Stimulated activated CD8-positive, alpha-beta memory T cell treated with anti-CD3 and anti-CD28 coated beads, Interleukin-4, amount 100 ng/mL, for 1 hour (primary cell): ENCODE measurements around the gene ZNRF3.
A peak's percentile ranks its signal among the peaks of the same experiment; 100 is the strongest.

ENCODE experiments used
- DNase-seq, 2 donors: peaks; one replicate each; pipeline ENCODE4 v3.0.0-alpha.2; 2020; ENCODE audit warnings: low read depth in 2 of 2, low spot score in 1 of 2

Gene ZNRF3

DNA sequence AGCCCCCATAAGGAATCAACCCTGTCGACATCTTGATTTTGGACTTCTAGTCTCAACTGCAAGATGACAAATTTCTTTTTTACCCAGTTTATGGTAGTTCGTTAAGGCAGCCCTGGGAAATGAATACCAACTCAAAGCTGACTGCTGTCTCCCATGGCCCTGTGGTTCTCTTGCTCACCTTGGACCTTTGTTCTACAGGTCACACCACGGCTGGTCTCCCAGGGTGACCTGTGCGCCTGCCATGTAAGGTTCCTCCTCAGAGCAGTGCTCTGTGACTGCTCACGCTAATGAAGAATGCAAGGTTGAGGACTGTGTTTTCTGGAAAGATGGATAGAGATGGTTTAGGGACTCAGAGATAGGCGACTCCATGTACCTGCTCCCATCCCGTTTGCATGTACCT is 68.2 kb downstream of the ZNRF3 start:
- DNase-seq = no peak

DNA sequence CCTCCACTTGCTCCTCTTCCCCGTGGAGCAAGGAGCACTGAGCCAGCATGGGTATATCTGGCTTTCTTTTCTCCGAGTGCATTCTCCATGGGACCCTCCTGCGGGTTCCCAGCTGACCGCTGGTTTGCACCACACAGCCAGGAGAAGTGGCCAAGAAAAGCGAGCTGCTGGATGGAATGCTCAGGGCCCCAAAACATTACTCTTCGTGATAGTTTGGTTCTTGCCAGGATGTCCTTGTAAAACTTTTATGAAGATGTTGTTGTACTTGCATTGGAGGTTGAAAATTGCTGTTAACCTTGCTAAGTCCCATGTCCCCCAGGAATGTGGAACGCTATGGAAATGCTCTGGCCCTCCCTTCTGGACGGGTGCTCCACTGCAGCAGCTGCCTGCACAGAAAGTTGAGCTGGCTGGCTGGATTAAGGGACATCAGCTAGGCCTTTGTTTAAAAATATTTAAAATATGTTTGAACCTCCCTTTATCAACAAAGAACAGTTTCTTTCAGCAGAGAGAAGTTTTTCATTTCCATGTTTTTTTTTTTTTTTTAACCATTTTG is 68.7 kb downstream of the ZNRF3 start:
- no peak for DNase-seq

DNA sequence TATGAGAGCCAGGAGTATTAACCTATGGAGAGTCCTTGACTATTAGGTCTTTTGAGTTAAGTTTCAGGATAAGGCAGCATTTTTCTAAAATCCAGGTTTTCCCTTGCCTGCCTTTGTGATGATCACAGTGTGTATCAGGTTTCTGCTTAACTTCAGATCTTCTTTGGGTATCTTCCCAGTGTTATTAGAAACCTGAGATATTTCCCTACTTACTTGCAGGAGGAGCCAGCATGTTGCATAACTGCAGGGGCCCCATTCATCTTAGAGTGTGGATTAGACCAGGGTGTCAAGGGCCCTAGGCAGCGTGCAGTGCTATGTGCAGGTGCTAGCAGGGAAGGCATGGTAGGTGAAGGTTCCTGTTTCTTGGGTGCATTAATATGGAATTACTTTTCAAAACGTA is 69.5 kb downstream of the ZNRF3 start:
- no peak for DNase-seq

DNA sequence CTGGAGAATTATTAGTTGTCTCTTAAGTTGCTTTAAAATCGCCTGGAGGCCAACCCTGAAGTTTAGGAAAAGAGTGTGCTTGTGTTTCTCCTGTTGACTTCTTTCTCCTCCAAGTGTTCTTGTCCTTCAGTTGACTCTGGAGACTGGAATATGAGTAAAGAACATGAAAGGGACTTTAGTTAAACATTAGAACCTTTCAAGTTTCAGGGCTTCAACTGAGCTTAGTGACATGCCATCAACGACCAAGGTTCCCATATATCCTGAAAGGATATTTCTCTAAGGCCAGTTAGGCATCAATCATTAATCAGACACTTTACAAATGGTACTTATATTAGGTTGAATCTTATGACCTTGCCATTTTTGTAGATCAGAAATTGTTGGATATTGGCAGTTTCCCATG is 70.0 kb downstream of the ZNRF3 start:
- DNase-seq = no peak

DNA sequence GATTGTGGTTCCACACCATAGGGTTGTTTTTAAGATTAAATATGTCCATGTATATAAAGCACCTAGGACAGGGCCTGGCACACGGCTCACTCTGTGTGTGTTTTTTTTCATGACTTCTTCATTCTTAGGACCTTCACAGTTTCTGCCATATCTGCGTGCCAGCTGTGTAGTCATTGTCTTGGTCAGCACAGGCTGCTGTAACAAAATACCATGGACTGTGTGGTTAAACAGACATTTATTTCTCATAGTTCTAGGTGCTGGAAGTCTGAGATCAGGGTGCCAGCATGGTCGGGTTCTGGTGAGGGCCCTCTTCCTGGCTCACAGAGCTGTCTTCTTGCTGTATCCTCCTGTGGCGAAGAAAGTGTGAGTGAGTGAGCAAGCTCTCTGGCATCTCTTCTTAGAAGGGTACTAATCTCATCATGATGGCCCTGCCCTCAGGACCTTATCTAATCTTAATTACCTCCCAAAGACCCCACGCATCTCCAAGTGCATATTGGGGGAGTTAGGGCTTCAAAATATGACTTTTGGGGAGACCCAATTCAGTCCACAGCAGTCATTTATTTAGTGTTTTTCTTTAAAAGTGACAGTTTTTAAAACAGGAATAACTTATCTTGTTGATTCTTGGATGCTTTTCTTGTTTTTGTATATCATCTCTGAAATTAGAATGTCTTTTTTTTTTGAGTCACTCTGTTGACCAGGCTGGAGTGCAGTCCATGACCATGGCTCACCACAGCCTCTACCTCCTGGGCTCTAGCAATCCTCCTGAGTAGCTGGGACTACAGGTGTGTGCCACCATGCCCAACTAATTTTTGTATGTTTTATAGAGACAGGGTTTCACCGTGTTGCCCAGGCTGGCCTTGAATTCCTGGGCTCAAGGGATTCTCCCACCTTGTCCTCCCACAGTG is 70.9 kb downstream of the ZNRF3 start:
- no peak for DNase-seq

DNA sequence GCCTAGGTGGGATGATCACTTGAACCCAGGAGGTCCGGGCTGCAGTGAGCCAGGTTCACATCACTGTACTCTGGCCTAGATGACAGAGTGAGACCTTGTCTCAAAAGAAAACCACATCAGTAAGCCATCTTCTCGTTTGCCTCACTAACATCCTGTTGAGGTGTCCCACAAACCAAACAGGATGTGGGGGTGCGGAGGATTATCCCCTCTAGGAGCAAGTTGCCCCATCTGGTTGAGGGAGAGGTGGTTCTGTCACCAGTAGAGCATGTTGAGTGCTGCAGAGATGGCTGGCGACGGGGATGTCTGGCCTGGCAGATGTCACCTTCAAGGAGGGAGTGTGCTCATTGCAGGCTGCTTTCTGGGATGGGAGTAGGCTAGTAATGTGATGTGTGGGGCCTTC is 72.4 kb downstream of the ZNRF3 start:
- DNase-seq = peak; percentile 36 to 44

DNA sequence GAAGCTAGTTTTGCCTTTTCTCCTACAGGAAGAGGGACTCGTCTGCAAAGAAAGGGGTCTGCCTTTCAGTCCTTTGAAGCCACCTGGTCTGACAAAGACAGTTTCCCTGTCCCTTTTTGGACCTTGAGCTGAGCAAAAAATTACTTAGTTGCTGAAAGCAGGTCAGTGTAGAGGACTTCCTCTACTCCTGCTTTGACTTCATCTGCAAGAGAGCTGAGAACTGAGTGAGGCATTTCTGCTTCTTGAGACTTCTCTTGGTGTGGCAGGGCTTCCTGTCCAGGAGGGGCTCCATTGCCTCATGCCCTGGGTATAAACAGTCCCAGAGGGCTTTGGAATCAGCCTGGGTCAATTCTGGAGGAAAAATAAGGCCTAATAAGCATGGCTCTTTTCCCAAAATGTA is 73.1 kb downstream of the ZNRF3 start:
- no peak for DNase-seq

DNA sequence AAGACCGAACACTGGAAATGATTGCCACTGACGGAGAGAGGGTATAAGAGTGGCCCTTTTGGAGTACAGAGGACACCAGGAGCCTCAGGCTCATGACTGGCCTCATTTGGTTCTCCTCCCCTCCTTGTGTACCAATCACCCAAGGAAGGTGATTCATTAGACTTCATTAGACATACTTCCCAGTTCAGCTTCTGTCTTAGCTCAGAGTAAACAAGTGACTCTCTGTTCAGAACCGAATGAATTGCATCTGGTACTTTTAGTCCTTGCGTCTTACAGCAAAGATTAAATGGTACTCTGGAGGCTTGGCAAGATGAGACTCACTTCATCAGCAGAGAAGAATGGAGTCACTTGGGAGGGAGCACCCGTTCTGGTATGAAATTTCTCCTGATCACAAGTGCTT is 75.2 kb downstream of the ZNRF3 start:
- no peak for DNase-seq

DNA sequence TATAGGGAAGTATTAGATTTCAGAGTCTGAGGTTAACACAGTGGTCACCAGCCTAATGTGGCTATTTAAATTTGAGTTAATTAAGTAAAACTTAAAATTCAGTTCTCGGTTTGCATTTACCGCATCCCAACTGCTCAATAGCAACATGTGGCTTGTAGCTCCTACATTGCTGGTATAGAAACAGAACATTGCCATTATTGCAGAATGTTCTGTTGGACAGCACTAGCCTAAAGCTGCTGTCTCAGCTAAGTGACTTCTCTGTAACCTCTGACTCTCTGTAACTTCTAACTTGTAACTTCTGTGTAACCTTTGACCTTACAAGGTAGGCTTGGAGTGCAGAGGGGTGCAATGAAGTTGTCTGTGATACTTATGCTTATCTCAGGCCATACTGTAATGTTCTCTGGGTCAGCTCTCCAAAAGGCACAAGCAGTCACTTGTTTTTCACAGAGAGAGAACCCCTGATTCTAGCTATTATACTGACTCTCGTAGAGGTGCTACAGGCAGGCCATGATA is 78.7 kb downstream of the ZNRF3 start:
- no peak for DNase-seq

DNA sequence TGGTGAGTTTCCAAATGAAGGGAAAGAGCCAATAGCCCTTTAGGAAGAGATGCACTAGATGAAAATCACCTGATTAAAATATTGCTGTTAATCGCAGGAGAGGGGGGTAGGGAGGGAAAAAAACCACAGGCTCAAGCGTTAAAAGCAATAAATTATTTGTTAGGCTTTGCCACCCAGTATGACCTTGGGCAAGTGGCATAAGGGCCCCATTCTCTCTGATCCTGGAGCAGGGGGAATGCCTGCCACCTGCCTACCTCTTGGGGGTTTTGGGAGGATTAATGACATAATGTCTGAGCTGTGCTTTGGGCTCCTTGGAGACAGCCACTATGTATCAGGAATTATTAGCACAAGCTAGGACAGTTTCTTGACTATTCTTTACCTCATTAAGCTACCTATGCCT is 80.0 kb downstream of the ZNRF3 start:
- DNase-seq = no peak

DNA sequence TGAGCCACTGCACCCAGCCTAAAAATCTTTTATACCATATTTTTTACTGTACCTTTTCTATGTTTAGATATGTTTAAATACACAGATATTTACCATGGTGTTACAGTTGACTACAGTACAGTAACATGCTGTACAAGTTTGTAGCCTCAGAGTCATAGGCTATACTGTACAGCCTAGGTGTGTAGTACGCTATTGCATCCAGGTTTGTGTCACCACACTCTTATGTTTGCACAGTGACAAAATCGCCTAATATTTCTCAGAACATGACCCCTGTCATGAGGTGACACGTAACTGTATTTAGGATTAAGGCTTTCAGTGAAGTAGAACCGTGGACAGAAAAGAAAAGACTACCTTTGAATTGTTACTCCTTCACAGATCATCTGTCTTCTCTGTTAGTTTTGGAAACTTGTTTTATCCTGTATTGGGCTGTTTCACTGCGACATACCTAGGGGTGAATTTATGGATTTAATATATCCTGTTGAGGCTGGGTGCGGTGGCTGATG is 83.8 kb downstream of the ZNRF3 start:
- DNase-seq = no peak

DNA sequence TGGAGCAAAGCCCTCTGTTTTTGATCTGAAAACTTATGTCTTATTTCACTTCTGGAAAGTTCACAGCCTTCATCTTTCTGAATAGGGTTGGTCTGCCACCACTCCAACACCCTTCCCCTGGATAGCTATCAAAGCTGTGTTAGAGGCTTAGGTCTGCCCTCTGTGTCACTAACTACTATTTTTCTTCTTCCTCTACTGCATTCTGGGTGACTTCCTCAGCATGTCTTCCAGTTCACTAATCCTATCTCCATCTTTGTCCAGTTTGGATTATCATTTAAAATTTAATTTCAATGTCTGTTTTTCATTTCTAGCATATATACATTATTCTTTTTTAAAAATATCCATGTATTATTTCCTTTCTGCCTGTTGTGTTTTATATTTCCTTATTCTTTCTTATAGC is 84.6 kb downstream of the ZNRF3 start:
- DNase-seq = no peak

DNA sequence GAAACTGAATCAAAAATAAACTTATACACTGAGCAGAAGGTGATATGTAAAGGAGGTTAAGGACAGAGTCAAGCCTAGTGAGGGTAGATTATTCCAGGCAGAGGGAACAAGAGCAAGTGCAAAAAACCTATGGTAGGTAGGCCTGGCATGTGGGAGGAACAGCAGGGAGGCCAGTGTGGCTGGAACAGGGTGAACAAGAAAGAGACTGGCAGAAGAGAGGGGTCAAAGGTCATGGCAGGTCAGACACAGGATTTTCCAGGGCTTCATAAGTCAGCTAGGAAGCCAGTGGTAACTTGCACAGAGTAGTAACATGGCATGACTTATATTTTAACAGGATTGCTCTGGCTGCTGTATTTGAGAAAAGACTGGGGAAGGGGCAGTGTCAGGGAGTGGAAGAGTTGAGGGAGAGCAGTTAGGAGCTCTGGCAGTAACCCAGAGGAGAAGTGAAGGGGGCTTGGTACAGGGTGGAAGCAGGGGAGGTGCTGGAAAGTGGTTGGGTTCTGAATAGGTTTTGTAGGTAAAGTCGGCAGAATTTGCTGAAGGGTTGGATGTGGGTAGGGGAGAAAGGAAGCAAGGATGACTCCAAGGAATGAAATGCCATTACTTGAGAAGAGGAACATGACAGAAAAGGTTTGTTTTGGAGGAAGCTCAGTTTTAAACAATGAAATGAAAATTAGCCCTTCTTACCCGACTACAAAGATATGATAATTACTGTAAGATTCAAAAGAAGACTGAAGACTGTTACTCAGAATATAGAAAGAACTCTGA is 86.2 kb downstream of the ZNRF3 start:
- no peak for DNase-seq

DNA sequence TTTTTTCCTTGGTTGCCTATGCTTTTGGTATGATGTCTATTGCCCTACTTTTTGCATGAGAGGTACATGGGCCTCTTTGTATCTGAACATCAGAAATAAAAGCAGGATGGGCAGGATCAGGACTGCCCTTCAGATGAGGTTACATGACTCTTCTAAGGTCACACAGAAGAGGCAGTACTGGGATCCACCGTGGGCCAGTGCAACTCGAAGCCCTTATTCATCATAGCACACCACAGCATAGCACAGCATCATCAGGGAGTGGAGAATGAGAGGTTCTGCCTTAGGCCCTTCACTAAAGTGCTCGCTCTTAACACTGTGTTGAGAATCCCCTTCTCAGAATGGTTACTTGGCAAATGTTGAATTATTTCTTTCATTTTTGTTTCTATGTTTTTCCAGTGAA is 90.0 kb downstream of the ZNRF3 start:
- no peak for DNase-seq

DNA sequence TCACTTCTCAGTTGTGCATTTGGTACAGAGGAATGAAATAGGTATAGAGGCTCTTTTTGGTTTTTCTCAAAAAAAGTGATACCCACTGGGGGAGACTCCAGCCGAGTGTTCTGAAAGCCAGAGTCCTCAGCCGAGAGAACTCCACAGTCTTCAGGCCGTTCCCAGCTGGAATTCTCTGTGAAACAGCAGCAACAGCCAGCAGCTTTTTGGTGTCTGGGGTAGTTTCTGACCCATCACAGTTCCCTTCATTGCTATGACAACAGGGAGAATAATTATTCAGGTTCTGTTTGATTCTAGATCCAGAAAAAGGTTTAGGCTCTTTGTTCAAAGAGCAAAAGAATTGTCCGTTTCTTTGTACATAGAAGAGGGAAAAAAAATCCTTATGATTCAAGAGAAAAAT is 93.7 kb downstream of the ZNRF3 start:
- no peak for DNase-seq

DNA sequence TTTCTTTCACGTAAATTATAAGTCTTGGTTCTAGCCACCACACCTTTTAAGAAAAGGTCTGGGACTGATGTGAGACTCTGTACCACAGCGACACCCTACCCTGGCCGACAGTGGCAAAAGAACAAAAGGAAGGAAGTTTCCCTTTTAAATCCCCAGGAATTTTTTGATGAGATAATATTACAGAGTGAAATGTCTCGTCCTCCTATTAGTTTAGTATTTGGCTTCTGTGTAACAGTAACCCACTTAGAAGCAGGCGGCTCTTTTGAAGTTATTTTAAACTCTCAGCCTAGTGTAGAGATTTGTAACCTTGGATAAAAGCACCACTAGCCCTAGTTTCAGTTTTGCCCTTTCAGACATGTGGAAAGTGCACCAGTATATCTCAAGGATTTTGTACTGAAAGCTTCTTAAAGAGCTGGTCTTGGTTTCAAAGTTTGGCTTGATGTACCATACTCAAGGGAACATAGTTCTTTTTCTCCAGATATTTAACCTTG is 94.2 kb downstream of the ZNRF3 start:
- no peak for DNase-seq

DNA sequence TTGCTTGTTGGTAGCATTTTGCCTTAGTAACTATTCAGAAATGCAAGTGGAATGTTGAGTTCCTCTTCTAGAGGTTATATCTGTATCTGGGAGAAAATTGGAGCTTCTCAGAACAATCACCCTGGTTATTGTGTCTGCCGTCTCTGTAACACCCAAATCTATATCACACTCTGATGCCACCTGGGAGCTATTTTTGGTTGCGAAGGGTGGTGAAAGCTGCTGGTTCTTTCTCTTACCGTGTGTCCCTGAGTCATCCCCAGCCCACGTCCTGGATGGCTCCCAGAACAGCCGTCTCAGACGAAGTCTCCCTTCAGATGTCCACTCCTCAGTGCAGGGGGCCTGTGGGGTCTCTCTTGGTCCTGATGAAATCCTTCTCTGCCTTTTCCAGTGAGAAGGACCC is 94.8 kb downstream of the ZNRF3 start:
- no peak for DNase-seq

DNA sequence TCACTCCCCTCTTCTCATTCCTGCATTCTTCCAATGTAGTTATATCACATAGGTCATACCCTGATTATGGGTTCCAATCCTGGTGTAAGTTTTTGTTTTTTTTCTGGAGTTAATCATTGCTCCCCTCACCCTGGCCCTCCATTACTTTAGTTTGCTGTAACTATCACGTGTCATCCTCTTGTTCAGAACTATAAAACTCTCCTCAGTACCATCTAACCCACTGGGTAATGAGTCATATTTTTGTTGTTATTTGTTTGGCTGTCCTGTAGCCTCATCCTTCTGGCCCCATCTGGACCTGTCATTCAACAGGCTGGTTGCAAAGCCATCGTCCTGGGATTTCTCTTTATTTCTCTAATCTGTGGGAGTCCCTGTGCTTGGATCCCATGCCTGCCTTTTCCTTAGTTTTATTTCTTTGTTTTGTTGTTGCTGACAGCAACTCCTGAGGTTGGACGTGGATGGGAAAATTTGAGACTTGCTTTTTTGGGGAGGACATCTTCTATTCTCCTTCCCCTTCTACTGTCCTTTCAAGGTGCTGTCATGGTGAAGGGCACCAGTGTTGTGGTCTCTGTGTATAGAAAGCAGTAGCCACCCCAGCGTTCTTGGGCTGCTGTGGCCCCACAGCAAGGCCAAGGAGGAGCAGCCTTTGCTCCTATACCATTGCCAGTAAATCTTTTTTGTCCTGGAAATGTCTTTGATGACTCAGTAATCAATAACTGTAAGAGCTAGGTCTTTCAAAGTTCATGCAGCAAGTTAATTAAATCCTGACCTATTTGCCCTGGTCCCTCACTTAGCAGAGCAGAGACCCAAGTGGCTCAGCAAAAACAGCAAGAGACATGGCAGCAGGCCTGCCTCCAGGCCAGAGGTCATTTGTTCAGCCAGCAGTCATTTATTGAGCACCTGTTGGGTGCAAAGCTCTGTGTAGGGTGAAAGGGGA is 95.8 kb downstream of the ZNRF3 start:
- DNase-seq = no peak

DNA sequence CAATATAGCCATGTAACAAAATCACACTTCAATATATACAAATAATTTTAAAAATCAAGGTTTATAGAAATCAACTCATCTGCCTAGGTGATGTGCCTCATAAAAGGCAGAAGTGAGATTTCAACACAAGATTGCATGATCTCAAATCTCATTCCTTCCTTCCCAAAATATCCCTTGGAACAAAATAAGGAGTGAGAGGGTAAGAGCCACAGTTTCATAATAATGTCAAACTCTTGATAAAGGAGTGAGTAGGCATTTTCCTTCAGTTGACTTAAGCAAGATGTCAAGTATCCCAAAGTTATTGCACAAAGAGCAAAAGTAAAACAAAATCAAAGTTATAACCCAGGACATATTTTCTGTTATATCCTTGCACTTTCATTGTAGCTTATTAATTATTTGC is 97.0 kb downstream of the ZNRF3 start:
- DNase-seq = no peak

DNA sequence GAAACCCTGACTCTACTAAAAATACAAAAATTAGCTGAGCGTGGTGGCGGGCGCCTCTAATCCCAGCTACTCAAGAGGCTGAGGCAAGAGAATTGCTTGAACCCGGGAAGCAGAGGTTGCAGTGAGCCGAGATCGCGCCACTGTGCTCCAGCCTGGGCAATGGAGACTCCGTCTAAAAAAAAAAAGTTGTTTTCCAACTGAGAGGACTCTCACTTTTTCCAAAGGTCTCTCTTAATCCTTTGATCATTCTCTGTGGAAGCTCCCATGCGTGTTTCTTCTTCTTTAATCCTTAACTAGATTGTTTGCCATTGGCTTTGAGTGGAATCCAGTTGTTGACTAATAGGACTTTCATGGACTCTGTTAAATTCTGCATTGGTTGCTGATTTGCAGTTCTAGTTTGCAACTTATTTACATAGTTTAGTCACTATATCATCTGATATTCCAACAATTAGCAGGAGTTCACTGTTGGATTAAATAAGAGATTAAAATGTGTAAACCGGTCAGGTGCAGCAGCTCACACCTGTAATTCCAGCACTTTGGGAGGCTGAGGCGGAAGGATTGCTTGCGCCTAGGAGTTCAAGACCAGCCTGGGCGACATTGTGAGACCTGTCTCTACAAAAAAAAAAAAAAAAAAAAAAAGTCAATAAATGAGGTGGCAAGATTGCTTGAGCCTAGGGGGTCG is 98.6 kb downstream of the ZNRF3 start:
- DNase-seq = no peak
